ENCODE results near the gene APOBEC3C.
"Not testable (repeated sequence)": the region's sequence is repeated elsewhere in the genome, so short reads cannot be mapped to it uniquely, and the experiment has no call there.

The APOBEC3C gene

DNA sequence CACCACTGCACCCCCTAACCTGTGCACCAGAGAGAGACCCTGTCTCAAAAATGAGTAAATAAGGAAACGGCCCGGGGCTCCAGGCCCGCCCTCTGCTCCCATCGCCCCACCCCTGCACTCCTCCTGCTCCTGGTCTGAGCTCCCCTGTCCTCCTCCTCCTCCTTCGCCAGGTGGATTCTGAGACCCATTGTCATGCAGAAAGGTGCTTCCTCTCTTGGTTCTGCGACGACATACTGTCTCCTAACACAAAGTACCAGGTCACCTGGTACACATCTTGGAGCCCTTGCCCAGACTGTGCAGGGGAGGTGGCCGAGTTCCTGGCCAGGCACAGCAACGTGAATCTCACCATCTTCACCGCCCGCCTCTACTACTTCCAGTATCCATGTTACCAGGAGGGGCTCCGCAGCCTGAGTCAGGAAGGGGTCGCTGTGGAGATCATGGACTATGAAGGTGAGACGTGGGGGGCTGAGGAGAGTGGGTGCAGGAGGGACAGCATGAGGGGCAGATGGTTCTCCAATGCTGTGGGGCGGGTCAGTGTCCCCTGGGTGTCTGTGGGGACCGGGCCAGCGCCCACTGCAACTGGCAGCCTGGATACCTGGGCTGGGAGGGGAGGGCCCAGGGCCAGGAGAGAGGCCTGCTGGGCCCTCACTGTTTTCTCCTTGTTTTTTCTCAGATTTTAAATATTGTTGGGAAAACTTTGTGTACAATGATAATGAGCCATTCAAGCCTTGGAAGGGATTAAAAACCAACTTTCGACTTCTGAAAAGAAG, 3.7 kb downstream of the APOBEC3C start:
- Histone ChIP-seq H3K27ac (no peak overlapping the region), H3K36me3 (no peaks in the 10 kb centered on the region), H3K27me3 (ENCODE audit: insufficient read depth, low read depth, severe bottlenecking) (no peaks in the 10 kb centered on the region), H3K4me3 (ENCODE audit: low read depth, low read length) (no peak overlapping the region), H3K9me3 (ENCODE audit: severe bottlenecking) (no peaks in the 10 kb centered on the region)
- TF ChIP-seq, protein P1, sequence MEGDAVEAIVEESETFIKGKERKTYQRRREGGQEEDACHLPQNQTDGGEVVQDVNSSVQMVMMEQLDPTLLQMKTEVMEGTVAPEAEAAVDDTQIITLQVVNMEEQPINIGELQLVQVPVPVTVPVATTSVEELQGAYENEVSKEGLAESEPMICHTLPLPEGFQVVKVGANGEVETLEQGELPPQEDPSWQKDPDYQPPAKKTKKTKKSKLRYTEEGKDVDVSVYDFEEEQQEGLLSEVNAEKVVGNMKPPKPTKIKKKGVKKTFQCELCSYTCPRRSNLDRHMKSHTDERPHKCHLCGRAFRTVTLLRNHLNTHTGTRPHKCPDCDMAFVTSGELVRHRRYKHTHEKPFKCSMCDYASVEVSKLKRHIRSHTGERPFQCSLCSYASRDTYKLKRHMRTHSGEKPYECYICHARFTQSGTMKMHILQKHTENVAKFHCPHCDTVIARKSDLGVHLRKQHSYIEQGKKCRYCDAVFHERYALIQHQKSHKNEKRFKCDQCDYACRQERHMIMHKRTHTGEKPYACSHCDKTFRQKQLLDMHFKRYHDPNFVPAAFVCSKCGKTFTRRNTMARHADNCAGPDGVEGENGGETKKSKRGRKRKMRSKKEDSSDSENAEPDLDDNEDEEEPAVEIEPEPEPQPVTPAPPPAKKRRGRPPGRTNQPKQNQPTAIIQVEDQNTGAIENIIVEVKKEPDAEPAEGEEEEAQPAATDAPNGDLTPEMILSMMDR (IDR thresholded peaks at IDR 0.05; ENCODE audit: low read depth, low read length): no peak
- DNase-seq: no peak

GRCh38 chr22:39020021-39020651, 6.1 kb downstream of the APOBEC3C start:
- not testable (repeated sequence) for H3K4me3 ChIP-seq (ENCODE audit: low read depth, low read length); H3K36me3 ChIP-seq; H3K27me3 ChIP-seq (ENCODE audit: insufficient read depth, low read depth, severe bottlenecking); H3K9me3 ChIP-seq (ENCODE audit: severe bottlenecking); DNase-seq; H3K27ac ChIP-seq

DNA sequence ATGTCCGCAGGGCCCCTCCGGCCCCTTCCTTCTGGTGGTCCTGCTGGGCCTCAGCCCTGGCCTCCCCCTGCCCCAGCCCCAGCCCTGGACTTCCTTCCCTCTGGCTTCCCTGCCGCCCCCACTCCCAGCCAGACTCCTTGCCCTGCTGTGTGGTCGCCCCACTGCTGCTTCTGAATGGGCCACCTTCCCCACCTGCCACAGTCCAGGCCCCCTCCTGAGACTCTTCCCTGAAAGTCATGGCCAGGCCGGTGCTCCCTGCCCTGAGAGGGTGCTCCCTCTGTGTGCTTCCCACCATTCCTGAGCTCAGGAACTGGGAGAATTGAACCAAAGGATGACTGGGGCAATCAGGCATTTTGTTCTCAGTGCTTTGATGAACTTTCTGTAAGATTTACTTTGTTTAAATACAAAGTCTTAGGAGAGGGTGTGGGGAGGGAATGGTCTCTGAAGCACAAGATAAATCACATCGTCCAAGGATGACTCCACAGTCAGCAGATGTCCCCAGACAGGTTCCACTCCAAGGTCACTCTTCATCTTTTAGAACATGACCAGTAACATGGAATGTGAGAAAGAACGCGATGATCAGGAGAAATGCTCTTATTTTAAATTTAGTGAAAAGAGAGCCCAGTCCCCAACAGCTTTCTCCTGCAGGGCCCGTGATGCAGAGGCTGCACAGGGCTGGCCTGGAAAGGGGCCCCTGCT, 7.6 kb downstream of the APOBEC3C start:
- DNase-seq: no peak
- no peak overlapping the region for H3K4me3 ChIP-seq (ENCODE audit: low read depth, low read length)
- no peaks in the 10 kb centered on the region for H3K9me3 ChIP-seq (ENCODE audit: severe bottlenecking)
- TF ChIP-seq, protein P1 (IDR thresholded peaks at IDR 0.05; ENCODE audit: low read depth, low read length): no peak
- H3K27ac ChIP-seq: no peak overlapping the region
- H3K36me3 ChIP-seq: no peaks in the 10 kb centered on the region
- no peaks in the 10 kb centered on the region for H3K27me3 ChIP-seq (ENCODE audit: insufficient read depth, low read depth, severe bottlenecking)

DNA sequence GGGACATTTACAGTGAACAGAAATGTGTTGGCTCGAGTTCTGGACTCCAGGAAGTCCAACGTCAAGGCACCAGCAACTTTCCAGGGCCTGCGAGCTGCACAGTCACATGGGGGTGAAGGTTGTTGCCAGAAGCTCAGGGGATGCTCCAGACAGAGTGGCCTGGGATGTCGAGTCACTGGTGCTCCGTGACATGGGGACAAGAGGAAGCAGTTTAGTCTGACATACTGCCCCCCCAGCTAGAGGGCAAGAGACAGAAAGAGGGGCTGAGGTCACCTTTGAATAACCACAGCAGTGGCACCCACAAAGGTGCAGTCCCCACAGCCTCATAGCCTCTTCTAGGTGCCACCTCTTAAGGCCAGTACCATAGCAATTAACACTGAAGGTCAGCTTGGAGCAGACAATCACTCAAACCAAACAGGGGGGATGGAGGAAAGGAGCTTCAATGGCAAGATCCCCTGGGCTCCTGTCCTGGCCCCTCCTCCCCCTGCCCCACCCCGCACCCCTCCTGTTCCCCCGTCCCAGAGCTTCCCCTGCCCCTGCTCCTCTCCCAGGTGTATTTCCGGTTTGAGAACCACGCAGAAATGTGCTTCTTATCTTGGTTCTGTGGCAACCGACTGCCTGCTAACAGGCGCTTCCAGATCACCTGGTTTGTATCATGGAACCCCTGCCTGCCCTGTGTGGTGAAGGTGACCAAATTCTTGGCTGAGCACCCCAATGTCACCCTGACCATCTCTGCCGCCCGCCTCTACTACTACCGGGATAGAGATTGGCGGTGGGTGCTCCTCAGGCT, 10.7 kb downstream of the APOBEC3C start:
- no peak for DNase-seq
- Histone ChIP-seq H3K27ac (no peak overlapping the region), H3K27me3 (ENCODE audit: insufficient read depth, low read depth, severe bottlenecking) (no peaks in the 10 kb centered on the region), H3K36me3 (no peaks in the 10 kb centered on the region), H3K9me3 (ENCODE audit: severe bottlenecking) (no peaks in the 10 kb centered on the region), H3K4me3 (ENCODE audit: low read depth, low read length) (no peak overlapping the region)
- TF ChIP-seq, protein P1 (IDR thresholded peaks at IDR 0.05; ENCODE audit: low read depth, low read length): no peak

DNA sequence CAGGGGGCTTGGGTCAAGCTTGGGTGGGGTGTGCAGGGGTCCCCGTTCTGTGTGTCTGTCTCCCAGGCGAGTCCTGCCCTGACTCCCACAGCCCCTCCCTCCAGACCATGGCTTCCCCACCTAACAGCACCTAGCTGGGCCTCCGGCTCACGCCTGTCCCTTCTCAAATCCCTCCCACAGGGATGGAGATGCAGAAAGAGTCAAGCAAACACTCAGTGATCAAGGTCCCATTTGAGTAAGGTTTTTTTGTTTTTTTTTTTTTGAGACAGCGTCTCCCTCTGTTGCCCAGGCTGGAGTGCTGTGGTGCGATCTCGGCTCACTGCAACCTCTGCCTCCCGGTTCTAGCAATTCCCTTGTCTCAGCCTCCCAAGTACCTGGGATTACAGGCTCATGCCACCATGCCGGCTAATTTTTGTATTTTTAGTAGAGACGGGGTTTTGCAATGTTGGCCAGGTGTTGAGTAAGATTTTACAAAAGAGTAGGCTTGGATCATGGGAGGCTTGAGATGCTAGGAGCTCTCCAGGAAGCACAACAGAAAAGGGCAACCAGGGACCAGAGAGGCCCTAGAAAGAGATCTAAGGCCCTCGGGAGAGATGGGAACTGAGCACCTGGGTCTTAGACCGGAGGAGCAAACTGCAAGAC, 12.6 kb downstream of the APOBEC3C start:
- H3K27ac ChIP-seq: no peak overlapping the region
- TF ChIP-seq, protein P1 (IDR thresholded peaks at IDR 0.05; ENCODE audit: low read depth, low read length): no peak
- H3K27me3 ChIP-seq (ENCODE audit: insufficient read depth, low read depth, severe bottlenecking): no peaks in the 10 kb centered on the region
- no peaks in the 10 kb centered on the region for H3K9me3 ChIP-seq (ENCODE audit: severe bottlenecking)
- H3K36me3 ChIP-seq: no peaks in the 10 kb centered on the region
- no peak for DNase-seq
- H3K4me3 ChIP-seq (ENCODE audit: low read depth, low read length): no peak overlapping the region

Measured in WERI-Rb-1 (cell line).